K562 (cell line): ENCODE measurements around the gene AQP9. TPM values are rescaled to one million over a fixed set of nuclear protein-coding genes. Genes with fewer than 3 reads are reported as not detected.
A peak's percentile ranks its signal among the peaks of the same experiment; 100 is the strongest.

Source experiments
- CBX3 ChIP-seq, 2 experiments: IDR thresholded peaks; 1 replicate in 1 of 2; 2 replicates in 1 of 2; pipeline ENCODE4 v1.6.1; 2012; ENCODE audit warnings: inconsistent platforms in 2 of 2, low read length in 2 of 2, borderline replicate concordance in 1 of 2, control low read depth in 1 of 2
- CHD1 ChIP-seq: fragments of 200-600 bp; sonication (generic); IDR thresholded peaks from one replicate; pipeline ENCODE4 v1.6.1; 2012; ENCODE audit warnings: mild to moderate bottlenecking, moderate library complexity, low read length, inconsistent platforms
- CSDE1 ChIP-seq, 2 experiments: fragments of 450-650 bp; IDR thresholded peaks; 2 replicates each; pipeline ENCODE4 v1.6.1; 2016; ENCODE audit warnings: mild to moderate bottlenecking in 1 of 2
- DDX20 ChIP-seq: fragments of 450-650 bp; IDR thresholded peaks from 2 replicates; pipeline ENCODE4 v1.6.1; 2016; ENCODE audit warnings: missing genetic modification characterization, low read depth, mild to moderate bottlenecking, missing compliant biosample characterization, moderate library complexity
- ELF2 ChIP-seq: fragments of 250-450 bp; sonication (Bioruptor Pico); IDR thresholded peaks from 2 replicates; pipeline ENCODE4 v1.5.0; 2021; ENCODE audit warnings: mild to moderate bottlenecking
- HOXB6 ChIP-seq: fragments of 250-450 bp; sonication (Bioruptor Pico); IDR thresholded peaks from 2 replicates; pipeline ENCODE4 v1.5.1; 2022; ENCODE audit warnings: mild to moderate bottlenecking, borderline replicate concordance
- KLF1 ChIP-seq: fragments of 450-650 bp; IDR thresholded peaks from 2 replicates; pipeline ENCODE4 v1.6.1; 2016; ENCODE audit warnings: missing genetic modification characterization, missing compliant biosample characterization
- MAFG ChIP-seq: fragments of 450-650 bp; conservative IDR thresholded peaks from 2 replicates; pipeline ENCODE4 v1.6.1; 2016; ENCODE audit warnings: missing genetic modification characterization, missing compliant biosample characterization
- MITF ChIP-seq: IDR thresholded peaks from 2 replicates; pipeline ENCODE4 v1.6.1; 2014; ENCODE audit warnings: antibody characterized with exemption
- MTA1 ChIP-seq: fragments of 450-650 bp; IDR thresholded peaks from 2 replicates; pipeline ENCODE4 v1.6.1; 2017; ENCODE audit warnings: borderline replicate concordance
- NONO ChIP-seq, 2 experiments: fragments of 200-400 bp in 1 of 2; fragments of 450-650 bp in 1 of 2; formaldehyde crosslinking in 1 of 2; IDR thresholded peaks; 2 replicates each; pipeline ENCODE4 v1.6.1; 2017; ENCODE audit warnings: low read depth in 2 of 2, mild to moderate bottlenecking in 2 of 2, moderate library complexity in 2 of 2, low read length in 1 of 2
- PHF21A ChIP-seq: fragments of 450-650 bp; IDR thresholded peaks from 2 replicates; pipeline ENCODE4 v1.6.1; 2017; ENCODE audit warnings: low read depth, borderline replicate concordance
- POLR2A ChIP-seq: fragments of 450-650 bp; conservative IDR thresholded peaks from 2 replicates; pipeline ENCODE4 v1.6.1; 2016
- PRDM10 ChIP-seq: fragments of 450-650 bp; IDR thresholded peaks from 2 replicates; pipeline ENCODE4 v1.6.1; 2018; ENCODE audit not compliant: partially characterized antibody
- RFX1 ChIP-seq: fragments of 450-650 bp; IDR thresholded peaks from 2 replicates; pipeline ENCODE4 v1.6.1; 2016; ENCODE audit warnings: mild to moderate bottlenecking, moderate library complexity
- SIRT6 ChIP-seq: IDR thresholded peaks from one replicate; pipeline ENCODE4 v1.6.1; 2012; ENCODE audit warnings: low read depth, mild to moderate bottlenecking, control low read depth, inconsistent platforms, low read length, moderate library complexity
- UBTF ChIP-seq, 2 experiments: IDR thresholded peaks; 2 replicates each; pipeline ENCODE4 v1.6.1; 2012; ENCODE audit warnings: improper control_type of control experiment in 2 of 2, low read depth in 2 of 2, low read length in 2 of 2, borderline replicate concordance in 1 of 2
- ZBTB7A ChIP-seq: IDR thresholded peaks from 2 replicates; pipeline ENCODE4 v1.6.1; 2011; ENCODE audit warnings: low read depth, mild to moderate bottlenecking, low read length, moderate library complexity, borderline replicate concordance; ENCODE audit not compliant: control insufficient read depth
- ZBTB9 ChIP-seq: fragments of 450-650 bp; formaldehyde crosslinking; IDR thresholded peaks from 2 replicates; pipeline ENCODE4 v1.4.0; 2020; ENCODE audit warnings: mild to moderate bottlenecking, moderate library complexity
- ZNF124 ChIP-seq: sonication (generic); formaldehyde crosslinking; IDR thresholded peaks from 2 replicates; pipeline ENCODE4 v1.8.1; 2022; ENCODE audit warnings: missing genetic modification reagents
- ZNF695 ChIP-seq: fragments of 450-650 bp; formaldehyde crosslinking; IDR thresholded peaks from 2 replicates; pipeline ENCODE4 v1.4.0; 2020; ENCODE audit warnings: mild to moderate bottlenecking, moderate library complexity
- ZSCAN32 ChIP-seq: fragments of 450-650 bp; formaldehyde crosslinking; IDR thresholded peaks from 2 replicates; pipeline ENCODE4 v1.4.0; 2020; ENCODE audit warnings: mild to moderate bottlenecking, moderate library complexity
- polyA plus RNA-seq, 8 experiments: library from polyadenylated mRNA; depleted of rRNA in 4 of 8; stranded (reverse) in 5 of 8; unstranded in 3 of 8; fragments of >200 nt; fragmentation: Nextera tagmentation in 2 of 8; fragmentation: Illumina TruSeq in 1 of 8; extraction: Ambion mirVana in 2 of 8; extraction: Trizol in 1 of 8; gene quantifications; 2 replicates each; pipeline versions ENCODE4 v1.2.1 to v1.2.3, GENCODE V29; 2011 to 2014; ENCODE audit warnings: inconsistent platforms in 1 of 8, missing spikeins in 1 of 8
- total RNA-seq, 7 experiments: library from RNA; depleted of rRNA in 6 of 7; stranded (reverse); fragments of >200 nt in 6 of 7; fragmentation: Illumina TruSeq in 2 of 7; extraction: Trizol in 2 of 7; gene quantifications; 2 replicates each; pipeline versions ENCODE4 v1.2.1 to v1.2.3, GENCODE V29; 2011 to 2021; ENCODE audit warnings: low replicate concordance in 1 of 7

Gene AQP9
- total and polyA plus RNA-seq, 9 of the 15 experiments (the other 6 are each of a cell fraction or from before 2014, with no cell fraction given), result 0.04 to 0.33 (median 0.07) TPM; not detected in 4

GRCh38 chr15:58203537-58203936 is 65.4 kb downstream of the AQP9 start (continued):
- TF ChIP-seq ZBTB7A (no peak), UBTF (IDR thresholded peaks at IDR 0.05; ENCODE audit: borderline replicate concordance in 1 of 2, low read depth in 2 of 2, low read length in 2 of 2) (no peak), CBX3 (IDR thresholded peaks at IDR 0.05; ENCODE audit: borderline replicate concordance in 1 of 2, low read length in 2 of 2) (no peak), MTA1 (no peak), SIRT6 (no peak), ZBTB9 (CRISPR knock-in tag) (no peak), PRDM10 (no peak), DDX20 (tag) (no peak; the same call in 1 of the 2 replicates), KLF1 (tag) (no peak), POLR2A (no peak), RFX1 (peak; percentile 22; the same call in 1 of the 2 replicates), HOXB6 (CRISPR knock-in tag) (no peak), PHF21A (no peak), MAFG (tag) (peak; percentile 97), ZNF695 (CRISPR knock-in tag) (no peak), ELF2 (no peak), ZNF124 (CRISPR knock-in tag) (no peak), ZSCAN32 (no peak), NONO (IDR thresholded peaks at IDR 0.05; ENCODE audit: low read depth in 2 of 2, low read length in 1 of 2) (no peak), MITF (no peak), CHD1 (no peak), CSDE1 (IDR thresholded peaks at IDR 0.05) (no peak)
